AG08395 (cell line): Measurements from ENCODE around the gene RHOU.
"Not testable (repeated sequence)": the region's sequence is repeated elsewhere in the genome, so short reads cannot be mapped to it uniquely, and the experiment has no call there.

ENCODE experiments used
- DNase-seq: peaks from one replicate; pipeline ENCODE4 v3.0.0; 2012; ENCODE audit warnings: mixed read lengths, low spot score

The RHOU gene

DNA sequence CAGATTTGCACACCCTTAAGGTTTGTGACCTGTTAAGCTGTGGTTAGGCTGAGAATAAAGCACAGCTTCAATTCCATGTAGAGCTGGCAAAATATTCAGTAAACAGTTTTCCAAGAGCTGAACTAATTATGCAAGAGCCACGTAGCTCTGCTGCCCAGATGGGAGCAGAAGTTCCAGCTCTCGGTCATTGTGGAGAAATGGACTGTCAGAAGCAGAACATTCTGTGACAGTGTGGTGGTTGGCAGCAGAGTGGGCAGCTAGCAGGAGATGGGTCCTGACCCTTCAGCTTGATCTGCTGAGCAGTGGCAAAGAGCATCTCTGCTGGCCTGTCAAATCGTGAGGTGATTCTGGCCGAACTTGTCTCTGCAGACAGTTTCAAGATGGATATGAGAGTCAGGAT is 23.2 kb downstream of the RHOU start:
- DNase-seq = no peak

DNA sequence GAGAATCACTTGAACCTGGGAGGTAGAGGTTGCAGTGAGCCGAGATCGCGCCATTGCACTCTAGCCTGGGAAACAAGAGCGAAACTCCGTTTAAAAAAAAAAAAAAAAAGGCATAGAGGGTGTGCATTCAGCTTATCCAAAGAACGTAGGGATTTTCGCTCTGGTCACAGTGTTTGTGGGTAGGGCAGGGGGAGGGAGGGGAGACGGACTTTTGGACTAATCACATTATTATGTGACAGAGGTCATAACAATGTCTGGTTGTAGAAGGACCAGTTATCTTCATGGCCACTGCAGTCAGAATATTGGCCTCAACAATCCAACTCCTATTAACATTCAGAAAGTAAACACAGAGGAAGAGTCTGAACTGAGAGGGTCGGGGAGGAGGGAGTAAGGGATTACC is 25.7 kb downstream of the RHOU start:
- DNase-seq = no peak

DNA sequence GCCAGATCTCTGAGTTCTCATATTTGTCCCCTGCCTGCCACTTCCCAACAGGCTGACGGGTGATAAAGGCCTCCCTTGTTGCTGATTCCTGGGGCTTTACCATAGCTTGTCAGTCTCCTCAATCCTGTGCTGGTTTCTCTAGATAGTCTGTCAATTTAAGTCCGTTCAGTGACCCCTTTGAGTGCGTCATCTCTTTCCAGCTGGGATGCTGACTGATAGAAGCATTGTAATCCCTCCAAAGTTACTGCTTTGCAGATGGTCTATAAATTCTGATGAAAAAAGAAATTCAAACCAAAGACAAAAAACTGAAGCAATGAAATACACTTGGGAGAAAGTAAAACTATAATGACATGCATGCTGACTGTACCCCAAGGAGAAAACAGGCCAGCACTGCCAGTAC is 28.3 kb downstream of the RHOU start:
- DNase-seq = no peak

DNA sequence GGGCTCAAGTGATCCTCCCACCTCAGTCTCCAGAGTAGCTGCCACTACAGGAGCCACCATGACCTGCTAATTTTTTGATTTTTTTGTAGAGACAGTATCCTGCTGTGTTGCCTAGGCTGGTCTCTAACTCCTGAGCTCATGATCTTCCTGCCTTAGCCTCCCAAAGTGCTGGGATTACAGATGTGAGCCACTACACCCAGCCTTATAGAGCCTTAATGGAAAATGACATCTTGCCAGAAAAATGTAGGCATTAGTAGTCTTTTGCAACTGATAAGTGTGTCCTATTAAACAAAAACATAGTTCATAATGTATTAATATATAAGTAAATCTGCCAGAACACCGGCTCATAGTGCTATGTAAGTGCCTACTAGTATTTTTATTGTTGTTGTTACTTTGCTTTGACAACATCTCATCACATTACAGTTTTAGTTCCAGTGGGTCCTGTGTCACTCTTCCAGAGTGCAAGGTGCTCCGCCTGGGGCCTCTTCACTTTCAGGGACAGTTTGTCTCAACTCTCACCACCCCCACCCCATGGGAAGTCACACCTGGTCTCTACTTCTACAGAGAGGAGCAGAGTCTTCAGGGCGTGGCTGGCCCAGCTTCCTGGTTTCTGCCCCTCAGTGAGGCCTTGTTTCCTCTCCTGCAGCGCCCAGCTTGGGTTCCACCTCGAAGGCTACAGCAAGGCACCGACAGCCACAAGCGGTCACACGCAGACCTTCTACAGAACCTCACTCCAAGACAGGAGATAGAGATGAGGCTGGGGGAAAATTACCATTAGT is 30.1 kb downstream of the RHOU start:
- no peak for DNase-seq

DNA sequence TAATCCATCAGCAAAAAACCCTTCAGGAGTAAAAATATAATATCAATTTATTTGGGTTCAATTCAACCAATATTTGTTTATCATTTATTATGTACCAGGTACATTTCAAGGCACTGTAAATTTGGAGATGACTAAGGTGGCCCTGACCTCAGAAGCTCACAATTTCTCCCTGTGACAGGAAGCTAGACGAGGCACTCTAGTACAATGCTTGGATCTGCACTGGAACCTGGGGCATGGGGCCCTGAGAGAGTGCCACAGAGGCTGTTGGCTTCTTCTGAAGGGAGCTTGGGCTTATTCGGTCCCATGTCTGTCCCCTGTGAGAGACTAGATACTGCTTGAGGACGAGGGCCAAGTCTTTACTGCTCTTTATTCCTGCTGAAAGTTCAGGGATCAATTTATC is 31.5 kb downstream of the RHOU start:
- no peak for DNase-seq

DNA sequence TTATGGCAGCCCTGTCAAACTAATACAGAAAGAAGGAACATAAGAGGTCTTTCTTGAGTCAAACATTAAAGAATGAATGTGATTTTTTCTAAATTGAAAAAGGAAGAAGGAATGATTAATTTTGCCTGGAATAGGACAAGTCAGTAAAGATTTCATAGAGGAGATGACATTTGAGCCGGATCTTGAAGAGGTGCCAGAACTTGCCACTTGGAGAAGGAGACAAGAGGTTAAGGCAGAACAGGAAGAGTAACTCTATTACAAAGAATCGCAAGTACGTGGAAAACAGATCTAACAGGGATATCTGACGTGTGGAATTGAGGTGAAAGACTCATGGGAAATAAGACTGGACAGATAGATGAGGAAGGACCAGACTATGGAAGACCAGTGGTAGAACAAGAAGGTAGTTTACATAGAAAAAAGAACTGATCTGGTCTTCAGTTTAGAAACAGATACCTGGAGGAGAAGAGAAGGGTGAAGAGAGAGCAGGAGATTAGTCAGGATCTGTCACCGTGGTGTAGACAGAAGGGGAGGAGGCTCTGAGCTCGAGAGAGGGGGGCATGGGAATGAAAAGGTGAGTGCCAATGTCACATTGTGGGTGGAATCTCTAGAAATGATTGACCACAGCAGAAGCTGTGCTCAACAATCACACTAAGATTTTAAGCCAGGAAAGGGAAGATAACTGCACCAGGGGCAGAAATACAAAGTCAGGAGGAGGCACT is 32.5 kb downstream of the RHOU start:
- no peak for DNase-seq

DNA sequence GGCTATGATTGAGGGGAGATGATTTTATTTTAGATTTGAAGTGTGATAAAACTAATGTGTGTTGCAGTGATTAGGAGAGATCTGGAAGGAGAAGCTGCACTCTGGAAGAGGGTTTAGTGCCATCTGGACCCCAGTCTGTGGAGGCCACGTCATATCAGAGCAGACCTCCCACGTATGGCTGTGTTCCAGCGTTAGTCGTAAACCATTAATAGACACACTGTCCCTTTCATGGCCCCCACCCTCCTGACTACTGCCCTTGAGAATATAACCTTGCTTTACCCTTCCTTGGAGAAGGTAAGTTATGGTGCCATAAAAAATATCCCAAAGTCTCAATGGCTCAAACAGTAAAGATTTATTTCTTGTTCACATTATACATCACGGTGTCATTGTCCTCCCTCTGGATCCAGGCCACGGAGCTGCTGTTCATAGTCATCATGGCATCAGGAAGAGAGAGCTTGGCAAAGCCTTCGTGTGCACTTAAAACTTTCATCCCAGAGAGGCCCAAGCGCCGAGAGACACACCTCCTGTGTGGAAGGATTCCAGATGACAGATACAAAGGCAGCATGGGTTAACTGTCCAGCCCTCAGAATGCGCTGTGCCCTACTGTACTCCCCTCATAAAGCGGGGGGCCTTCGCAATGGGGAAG is 33.2 kb downstream of the RHOU start:
- no peak for DNase-seq

DNA sequence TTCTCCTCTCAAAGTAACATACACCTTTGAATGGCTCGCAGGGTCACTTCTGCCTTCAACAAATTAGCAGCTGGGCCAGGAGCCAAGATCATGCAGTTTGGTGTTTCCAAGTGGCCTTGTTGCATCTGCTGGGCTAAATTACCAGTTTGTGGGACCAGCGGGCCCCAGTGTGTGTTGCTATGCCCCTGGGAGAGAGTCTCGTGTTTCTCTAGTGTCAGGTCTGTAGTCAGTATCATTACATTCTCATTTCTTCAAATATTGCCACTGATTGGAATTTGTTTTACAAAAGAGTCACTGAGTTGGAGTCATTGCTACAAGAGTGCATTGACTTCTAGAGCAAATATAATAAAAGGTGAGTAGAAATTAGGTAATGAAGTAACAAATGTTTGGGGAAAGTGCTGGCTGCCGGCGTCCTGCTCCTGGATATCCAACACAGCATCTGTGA is 35.5 kb downstream of the RHOU start:
- no peak for DNase-seq

DNA sequence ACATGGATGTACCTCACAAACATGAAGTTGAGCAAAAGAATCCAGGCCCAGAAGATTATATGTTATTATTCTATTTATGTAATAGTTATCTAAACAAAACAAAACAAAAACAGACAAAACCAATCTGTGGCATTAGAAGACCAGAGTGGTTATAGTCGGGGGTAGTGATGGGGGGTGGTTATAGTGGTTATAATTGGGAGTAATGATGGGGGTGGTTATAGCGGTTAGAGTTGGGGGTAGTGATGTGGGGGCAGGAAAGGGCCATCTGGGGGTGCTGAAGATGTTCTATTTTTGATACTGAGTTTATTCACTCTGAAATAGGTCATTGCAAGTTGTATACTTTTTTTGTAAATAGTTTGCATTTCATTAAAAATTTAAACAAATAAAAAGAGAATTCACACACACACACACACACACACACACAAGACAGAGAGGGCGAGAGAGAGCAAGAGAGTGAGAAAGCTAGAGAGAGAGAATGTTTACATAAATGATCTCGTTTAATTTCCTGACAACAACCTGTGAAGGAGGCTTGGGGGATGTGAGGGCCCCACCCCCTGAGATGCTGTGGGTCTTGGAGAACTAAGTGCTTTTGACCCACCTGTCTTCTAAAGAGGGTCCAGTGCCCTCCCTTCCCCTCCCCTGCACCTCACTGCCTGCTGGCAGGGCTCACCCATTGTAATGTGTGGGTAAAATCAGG is 37.4 kb downstream of the RHOU start:
- no peak for DNase-seq

DNA sequence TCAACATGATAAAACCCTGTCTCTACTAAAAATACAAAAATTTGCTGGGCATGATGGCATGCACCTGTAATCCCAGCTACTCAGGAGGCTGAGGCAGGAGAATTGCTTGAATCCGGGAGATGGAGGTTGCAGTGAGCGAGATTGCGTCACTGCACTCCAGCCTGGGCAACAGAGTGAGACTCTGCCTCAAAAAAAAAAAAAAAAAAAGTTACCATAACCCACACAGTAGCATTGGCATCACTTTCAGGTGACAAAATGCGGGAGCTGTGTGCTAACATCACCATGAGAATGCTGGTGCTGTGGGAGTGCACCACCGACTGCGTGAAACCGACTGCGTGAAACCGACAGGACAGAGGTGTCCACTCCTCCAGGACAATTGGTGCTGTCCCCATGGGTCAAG is 40.7 kb downstream of the RHOU start:
- DNase-seq = not testable (repeated sequence)

DNA sequence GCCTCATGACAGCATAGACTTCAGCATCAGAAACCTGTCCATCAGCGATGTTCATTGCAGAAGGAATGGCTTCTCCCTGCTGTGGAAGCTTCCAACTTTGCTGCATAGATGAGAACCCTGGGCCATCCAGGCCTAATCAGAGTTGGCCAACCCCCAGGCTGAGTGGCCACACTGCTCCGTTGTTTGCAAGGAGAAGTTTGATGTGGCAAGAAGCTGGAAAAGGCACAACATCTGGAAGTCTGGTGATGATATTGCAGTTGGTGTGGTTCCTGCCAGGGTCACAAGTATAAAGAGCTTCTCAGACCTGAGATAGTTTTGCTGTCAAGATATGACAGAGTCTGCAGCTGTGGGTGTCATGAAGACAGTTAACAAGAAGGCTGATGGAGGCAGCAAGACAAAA is 41.2 kb downstream of the RHOU start:
- no peak for DNase-seq

DNA sequence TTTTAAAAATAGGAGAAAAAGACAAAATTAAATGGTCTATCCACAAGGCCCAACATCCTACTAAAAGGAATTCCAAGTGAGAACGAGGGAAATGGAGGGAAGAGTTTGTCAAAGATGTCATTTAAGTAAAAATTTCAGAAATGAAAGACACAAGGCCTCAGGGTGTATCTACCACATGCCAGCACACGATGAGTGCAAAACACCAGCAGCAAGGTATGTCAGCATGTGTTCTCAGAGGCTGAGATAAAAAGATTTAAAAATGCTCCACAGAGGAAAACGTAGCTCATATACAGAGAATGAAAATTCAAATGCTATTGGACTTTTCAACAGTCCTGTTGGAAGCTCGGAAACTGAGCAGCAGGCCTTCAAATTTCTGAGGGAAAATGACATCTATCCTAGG is 42.0 kb downstream of the RHOU start:
- DNase-seq = no peak

DNA sequence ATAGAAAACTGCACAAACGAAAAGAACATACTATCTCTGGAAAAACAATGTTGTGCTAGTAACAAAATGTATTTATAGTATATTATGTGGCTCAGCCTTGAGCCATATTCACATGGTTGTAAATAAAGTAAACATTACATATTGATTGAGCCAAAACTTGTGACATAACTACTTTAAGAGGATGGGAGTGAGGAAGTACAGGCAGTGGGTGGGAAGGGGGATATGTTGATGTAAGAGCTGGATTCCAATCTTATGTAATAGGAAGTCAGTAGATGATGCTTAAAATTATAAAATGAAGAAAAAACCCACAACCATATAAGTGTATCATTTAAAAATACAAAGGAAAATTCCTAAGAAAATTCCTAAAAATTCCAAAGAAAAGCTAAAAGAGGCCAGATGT is 42.7 kb downstream of the RHOU start:
- DNase-seq = no peak

DNA sequence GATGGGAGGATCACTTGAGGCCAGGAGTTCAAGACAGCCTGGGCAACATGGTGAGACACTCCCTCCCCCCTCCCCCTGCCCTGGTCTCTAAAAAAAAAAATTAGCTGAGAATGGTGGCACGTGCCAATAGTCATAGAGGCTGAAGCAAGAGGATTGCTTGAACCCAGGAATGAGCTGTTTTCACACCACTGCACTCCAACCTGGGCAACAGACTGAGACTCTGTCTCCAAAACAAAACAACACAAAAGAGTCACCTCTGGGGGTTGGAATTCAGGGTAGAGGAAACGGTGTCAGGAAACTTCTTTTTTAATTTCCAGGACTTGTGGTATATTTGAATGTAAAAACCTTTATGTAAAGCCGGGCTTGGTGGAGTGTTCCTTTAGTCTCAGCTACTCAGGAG is 43.2 kb downstream of the RHOU start:
- no peak for DNase-seq

DNA sequence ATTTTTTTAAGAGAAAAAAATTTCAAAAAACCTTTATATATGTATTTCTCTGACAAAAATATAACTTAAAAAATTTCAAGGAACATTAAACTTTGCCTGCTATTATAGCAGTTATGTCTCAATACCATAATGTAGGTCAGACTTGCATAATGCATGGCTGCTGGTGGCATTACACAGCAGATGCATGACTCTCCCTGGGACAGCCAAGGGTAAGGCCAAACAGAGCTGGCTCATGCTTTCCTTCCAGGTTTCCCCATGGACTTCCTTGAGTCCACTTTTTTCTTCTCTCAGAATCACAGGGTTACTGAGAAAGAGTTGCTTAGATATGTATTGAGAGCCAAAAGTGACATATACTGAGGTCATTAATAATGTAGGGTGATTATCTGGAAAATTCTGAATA is 43.7 kb downstream of the RHOU start:
- no peak for DNase-seq

DNA sequence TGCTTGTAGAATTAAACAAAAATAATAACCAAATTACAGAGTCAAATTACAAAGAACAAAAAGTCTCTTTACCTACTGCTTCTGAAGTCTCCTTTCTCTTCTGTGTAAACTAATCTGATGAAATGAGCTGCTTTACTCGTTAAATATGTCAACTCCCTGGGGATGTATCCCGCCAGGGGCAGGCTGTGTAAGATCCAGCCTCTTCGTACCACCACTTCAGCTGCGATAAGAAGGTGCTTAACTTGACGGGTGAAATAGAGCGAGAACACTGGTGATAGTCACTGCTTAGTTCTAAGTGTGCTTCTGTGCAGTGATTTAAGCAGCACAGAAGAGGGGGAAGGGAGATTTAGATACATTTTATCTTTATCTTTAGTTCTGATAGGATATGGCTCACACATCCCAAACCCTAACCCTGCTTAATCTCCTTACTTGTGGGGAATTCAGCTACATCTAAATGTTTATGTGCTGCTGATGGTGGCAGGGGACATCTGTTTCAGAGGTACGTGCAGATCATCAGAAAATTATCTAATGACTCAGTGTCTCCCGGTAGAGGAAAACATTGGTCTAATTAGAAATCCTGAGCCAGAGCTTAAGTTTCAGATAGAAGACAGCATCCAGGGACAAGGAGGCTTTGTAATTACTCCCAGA is 46.0 kb downstream of the RHOU start:
- DNase-seq = peak; percentile 59

DNA sequence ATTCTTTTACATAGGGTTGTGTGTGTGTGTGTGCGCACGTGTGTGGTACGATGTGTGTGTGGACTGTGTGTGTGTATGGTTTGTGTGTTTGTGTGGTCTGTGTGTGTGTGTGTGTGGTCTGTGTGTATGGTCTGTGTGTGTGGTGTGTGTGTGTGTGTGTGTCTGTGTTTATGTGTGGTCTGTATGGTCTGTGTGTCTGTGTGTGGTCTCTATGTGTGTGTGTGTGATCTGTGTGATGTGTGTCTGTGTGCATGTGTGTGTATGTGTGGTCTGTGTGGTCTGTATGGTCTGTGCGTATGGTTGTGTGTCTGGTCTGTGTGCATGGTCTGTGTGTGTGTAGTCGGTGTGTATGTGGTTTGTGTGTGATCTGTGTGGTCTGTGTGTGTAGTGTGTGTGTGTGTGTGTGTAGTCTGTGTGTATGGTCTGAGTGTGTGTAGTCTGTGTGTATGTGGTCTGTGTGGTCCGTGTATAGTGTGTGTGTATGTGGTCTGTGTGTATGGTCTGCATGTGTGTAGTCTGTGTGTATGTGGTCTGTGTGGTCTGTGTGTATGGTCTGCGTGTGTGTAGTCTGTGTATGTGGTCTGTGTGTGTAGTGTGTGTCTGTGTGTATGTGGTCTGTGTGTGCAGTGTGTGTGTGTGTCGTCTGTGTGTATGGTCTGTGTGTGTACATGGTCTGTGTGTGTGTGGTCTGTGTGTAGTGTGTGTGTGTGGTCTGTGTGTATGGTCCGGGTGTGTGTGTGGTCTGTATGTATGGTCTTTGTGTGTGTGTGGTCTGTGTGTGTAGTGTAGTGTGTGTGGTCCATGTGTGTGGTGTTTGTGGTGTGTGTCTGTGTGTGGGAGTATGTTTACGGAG is 46.8 kb downstream of the RHOU start:
- no peak for DNase-seq

DNA sequence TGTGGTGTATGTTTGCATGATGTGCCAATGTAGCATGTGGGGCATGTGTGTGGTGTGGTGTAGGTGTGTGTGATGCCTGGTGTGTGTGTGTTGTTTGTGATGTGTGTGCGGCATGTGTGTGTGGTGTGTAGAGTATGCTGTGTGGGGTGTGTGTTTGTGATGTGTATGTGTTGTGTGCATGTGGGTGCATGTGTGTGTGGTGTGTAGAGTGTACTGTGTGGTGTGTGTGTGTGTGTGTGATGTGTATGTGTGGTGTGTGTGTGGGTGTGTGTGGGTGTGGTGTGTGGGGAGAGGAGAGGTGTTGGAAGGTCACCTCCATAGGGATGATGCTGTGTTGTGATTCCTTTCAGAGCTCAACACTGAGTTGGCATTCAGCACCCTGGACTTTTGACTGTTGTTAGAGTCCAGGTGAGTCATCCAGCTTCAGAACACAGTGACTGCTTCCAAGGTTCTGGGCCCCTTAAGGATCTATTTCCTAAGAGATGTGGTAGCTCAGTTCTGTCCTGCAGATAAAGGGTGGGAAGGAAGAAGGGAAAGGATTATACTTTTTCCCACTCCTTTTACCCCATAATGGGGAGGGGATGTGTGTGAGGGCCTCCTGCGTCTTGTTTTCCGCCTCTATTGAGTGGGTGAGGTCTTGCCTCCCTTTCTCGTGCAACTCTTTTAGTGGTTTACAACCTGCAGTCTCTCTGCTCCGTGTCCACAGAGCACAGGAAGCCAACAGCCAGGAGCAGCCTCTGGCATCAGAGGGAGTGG is 47.6 kb downstream of the RHOU start:
- peak; percentile 46 for DNase-seq

DNA sequence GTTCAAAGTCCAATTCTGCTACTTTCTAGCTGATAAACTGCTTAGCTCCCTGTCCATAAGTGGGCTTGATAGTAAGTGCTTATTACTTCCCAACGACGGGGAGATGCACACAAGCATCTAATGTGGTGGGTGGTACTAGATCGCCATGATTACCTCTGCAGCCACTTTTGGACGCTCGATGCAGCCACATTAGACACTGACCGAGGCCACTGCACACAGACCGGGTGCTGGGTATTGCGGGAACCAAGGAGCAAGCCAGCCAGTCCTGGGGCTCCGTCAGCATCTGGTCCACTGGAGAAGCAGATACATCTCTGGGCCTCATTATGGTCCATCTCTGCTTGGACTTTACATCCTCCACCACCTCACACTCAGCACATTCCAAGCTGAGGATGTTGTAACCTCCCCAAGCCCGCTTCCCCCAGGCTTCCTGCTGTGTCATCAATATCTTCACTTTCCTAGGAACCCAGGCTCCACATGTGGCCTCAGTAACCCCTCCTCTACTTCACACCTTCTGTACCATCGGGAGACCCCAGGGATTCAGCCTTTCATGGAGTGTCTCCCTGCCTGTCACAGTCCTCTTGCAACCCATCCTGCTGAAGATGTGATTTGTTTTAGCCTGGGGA is 48.2 kb downstream of the RHOU start:
- no peak for DNase-seq

DNA sequence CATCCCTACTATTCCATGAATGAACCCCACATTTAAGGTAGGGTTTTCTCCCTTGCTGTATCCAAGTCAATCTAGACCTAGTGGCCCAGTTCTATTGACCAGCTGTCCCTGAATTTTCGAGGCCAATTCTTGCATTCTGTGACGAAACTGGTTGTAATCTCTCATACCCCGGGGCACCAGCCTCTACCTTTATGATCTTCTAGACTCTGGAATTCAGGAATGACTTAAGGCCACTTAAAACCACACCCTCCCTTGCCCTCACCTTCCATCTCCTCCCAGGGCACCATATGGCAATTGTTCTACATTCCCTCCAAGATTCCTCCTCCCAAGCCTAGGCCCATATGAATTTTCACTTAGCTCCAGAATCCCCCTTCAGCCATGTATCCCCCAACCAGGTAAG is 48.9 kb downstream of the RHOU start:
- DNase-seq = no peak
